AG10803 (cell line): ENCODE results near the gene CCL7.

Source experiments
- DNase-seq: peaks from one replicate; pipeline ENCODE4 v3.0.0; 2010; ENCODE audit warnings: low read depth
- H3K4me3 ChIP-seq: 2 replicates; pipeline ENCODE4 v1.5.1; 2011; ENCODE audit warnings: mild to moderate bottlenecking, low read length, control low read depth
- CTCF ChIP-seq: conservative IDR thresholded peaks from 2 replicates; pipeline ENCODE4 v1.5.1; 2011; ENCODE audit warnings: mild to moderate bottlenecking, low read length, control low read depth, inconsistent platforms

Gene CCL7

GRCh38 chr17:34252444-34253138 lies 17.4 kb upstream of the CCL7 start:
- no peak for TF ChIP-seq CTCF
- DNase-seq, result peak; percentile 94
- H3K4me3 ChIP-seq, result no peak overlapping the region

GRCh38 chr17:34253139-34253525 lies 16.9 kb upstream of the CCL7 start:
- no peak overlapping the region for H3K4me3 ChIP-seq
- no peak for TF ChIP-seq CTCF
- peak; percentile 42 for DNase-seq

- H3K4me3 ChIP-seq, result no peak overlapping the region
- no peak for TF ChIP-seq CTCF
- peak; percentile 96 for DNase-seq
Measured at GRCh38 chr17:34254146-34254545, 15.9 kb upstream of the CCL7 start.

GRCh38 chr17:34254651-34255380 lies 15.2 kb upstream of the CCL7 start, which contains the start of gene CCL2:
CCL2 (plus strand) TSS chr17:34255285; CDS start chr17:34255350, 65 bp downstream.
- TF ChIP-seq CTCF, result no peak
- DNase-seq, result peak; percentile 73
- H3K4me3 ChIP-seq, result peak within 1 kb of the TSS; percentile 68

- H3K4me3 ChIP-seq, result peak overlapping the region; percentile 68
- DNase-seq, result no peak
- TF ChIP-seq CTCF, result no peak
Measured at GRCh38 chr17:34255381-34255732, 14.7 kb upstream of the CCL7 start.

- no peak for TF ChIP-seq CTCF
- H3K4me3 ChIP-seq, result peak overlapping the region; percentile 68
- no peak for DNase-seq
Measured at GRCh38 chr17:34255841-34256240, 14.2 kb upstream of the CCL7 start.

GRCh38 chr17:34257299-34257985 lies 12.6 kb upstream of the CCL7 start:
- no peak for TF ChIP-seq CTCF
- no peak for DNase-seq
- H3K4me3 ChIP-seq, result no peak overlapping the region
